Spinal cord (tissue), 10 donors: ENCODE data around the gene LIPG. TPM values are rescaled to one million over a fixed set of nuclear protein-coding genes. Genes with fewer than 3 reads are reported as not detected.

ENCODE experiments used
- DNase-seq, 6 donors: peaks; one replicate each; pipeline versions ENCODE4 v3.0.0 to v3.0.0-alpha.2; 2013 to 2015; ENCODE audit warnings: low spot score in 6 of 6, low read depth in 4 of 6
- H3K27ac ChIP-seq: one replicate; pipeline ENCODE4 v1.5.1; 2013; ENCODE audit warnings: low read depth, low read length, control low read depth
- H3K27me3 ChIP-seq: one replicate; pipeline ENCODE4 v1.6.1; 2013; ENCODE audit warnings: low read length; ENCODE audit not compliant: control insufficient read depth, insufficient read depth
- H3K36me3 ChIP-seq: one replicate; pipeline ENCODE4 v1.6.1; 2013; ENCODE audit warnings: low read length; ENCODE audit not compliant: control insufficient read depth, insufficient read depth
- H3K4me1 ChIP-seq: one replicate; pipeline ENCODE4 v1.6.1; 2013; ENCODE audit warnings: low read length; ENCODE audit not compliant: control insufficient read depth, insufficient read depth
- H3K4me3 ChIP-seq: one replicate; pipeline ENCODE4 v1.5.1; 2013; ENCODE audit warnings: low read depth, low read length, control low read depth
- H3K9me3 ChIP-seq: one replicate; pipeline ENCODE4 v1.6.1; 2013; ENCODE audit warnings: low read length; ENCODE audit not compliant: control insufficient read depth, insufficient read depth
- WGBS: methylation state at CpG from one replicate; pipeline ENCODE4 v1.1.5; 2013; ENCODE audit warnings: missing lambda C conversion rate; ENCODE audit not compliant: insufficient coverage; 5-methylcytosine and 5-hydroxymethylcytosine counted together
- polyA plus RNA-seq, 2 donors: library from polyadenylated mRNA; unstranded; fragments of 120-200 nt; gene quantifications; one replicate each; pipeline ENCODE4 v1.2.1, GENCODE V29; 2013; ENCODE audit not compliant: insufficient read length in 2 of 2
- total RNA-seq, 2 donors: library from RNA; depleted of rRNA in 1 of 2; stranded (reverse); fragments of 120-200 nt in 1 of 2; fragments of >200 nt in 1 of 2; gene quantifications; one replicate each; pipeline versions ENCODE4 v1.2.3 to v1.2.4, GENCODE V29; 2013 to 2014
- donor health status: healthy.

Gene LIPG
- total and polyA plus RNA-seq, 4 donors: 3.6 to 11.4 (median 5.9) TPM

DNA sequence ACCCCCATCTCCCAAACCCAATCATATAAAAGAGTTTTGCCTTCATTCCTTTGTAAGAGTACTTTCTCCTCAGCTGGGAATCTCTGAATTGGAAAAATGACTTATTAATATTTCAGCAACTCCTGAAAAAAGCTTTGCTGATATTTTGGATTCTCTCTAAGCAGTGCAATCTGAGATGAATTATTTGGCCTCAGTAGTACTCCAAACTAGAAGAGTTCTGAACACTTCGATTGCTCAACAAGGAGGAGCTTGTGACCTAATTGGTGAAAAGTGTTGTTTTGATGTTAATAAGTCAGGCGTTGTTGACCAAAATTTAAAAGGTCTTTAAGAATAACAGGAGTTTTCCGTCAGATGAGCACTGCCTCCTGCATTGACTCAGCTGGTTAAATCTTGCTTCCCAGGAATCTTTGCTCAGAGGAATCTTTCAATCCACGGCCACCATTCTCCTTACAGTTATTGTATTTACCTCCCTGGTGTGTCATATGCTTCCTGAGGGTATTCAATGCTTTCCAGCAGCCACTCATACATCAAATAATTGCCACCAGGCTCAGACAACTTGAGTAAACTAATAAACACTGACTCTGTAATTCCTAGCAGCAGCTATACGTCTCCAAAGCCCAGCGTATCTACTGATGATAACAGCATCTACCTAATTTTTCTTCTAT lies 24.5 kb upstream of the LIPG start:
- Histone ChIP-seq H3K9me3 (peaks cover 1% of the 10 kb centered on the region), H3K27me3 (peaks cover 3% of the 10 kb centered on the region), H3K27ac (no peak overlapping the region), H3K36me3 (no peaks in the 10 kb centered on the region), H3K4me1 (no peaks in the 10 kb centered on the region), H3K4me3 (no peak overlapping the region)
- WGBS: 51% methylated on average over 6 of the region's 6 CpGs
- DNase-seq: peak in 1 of 6 donors; percentile 59

- H3K36me3 ChIP-seq: no peaks in the 10 kb centered on the region
- H3K27ac ChIP-seq: no peak overlapping the region
- 100% methylated on average over 3 of the region's 5 CpGs for WGBS
- no peaks in the 10 kb centered on the region for H3K9me3 ChIP-seq
- DNase-seq: no peak
- H3K27me3 ChIP-seq: peaks cover 3% of the 10 kb centered on the region
- H3K4me1 ChIP-seq: no peaks in the 10 kb centered on the region
- H3K4me3 ChIP-seq: no peak overlapping the region
Measured at GRCh38 chr18:49544362-49544761, 17.5 kb upstream of the LIPG start.

DNA sequence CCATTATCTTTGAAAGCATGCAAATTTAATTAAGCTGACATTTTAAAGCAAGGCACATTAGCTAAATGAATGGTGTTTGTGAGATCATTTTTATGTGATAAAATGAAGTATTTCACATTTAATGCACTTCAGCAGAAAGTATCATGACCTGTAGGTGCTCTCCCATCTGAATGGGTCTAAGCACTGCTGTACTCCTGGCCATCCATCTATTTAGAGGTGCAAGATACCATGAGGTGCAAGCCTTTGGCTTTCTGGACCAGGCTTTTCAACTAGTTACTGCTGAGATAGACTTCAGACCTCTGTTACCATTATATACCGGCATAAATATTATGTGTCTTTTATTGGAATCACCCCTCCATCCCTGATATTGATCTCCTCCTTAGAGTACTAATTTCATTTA lies 15.6 kb upstream of the LIPG start:
- Histone ChIP-seq H3K4me3 (no peak overlapping the region), H3K4me1 (no peaks in the 10 kb centered on the region), H3K27ac (no peak overlapping the region), H3K36me3 (no peaks in the 10 kb centered on the region), H3K9me3 (no peaks in the 10 kb centered on the region), H3K27me3 (no peaks in the 10 kb centered on the region)
- DNase-seq: no peak
- no CpG with 5 or more reads among the region's 1 CpG for WGBS

DNA sequence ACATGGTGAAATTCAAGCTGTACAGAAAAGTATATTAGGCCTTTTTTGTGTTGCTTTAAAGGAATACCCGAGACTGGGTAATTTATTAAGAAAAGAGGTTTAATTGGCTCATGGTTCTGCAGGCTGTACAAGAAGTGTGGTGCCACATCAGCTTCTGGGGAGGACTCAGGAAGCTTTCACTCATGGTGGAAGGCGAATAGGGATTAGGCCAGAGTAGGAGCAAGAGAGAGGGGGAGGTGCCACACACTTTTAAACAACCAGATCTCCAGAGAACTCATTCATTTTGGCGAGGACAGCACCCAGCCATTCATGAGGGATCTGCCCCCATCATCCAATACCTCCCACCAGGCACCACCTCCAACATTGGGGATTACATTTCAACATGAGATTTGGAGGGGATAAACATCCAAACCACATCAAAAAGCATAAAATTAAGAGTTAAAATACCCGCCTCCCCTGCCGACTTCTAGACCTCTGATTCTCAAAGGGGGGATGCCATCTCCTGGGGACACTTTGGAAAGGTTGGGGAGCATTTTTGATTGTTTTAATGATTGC lies 15.1 kb upstream of the LIPG start:
- H3K36me3 ChIP-seq: no peaks in the 10 kb centered on the region
- no peaks in the 10 kb centered on the region for H3K4me1 ChIP-seq
- no peaks in the 10 kb centered on the region for H3K9me3 ChIP-seq
- DNase-seq: no peak
- WGBS: no CpG with 5 or more reads among the region's 5 CpGs
- no peak overlapping the region for H3K27ac ChIP-seq
- H3K27me3 ChIP-seq: no peaks in the 10 kb centered on the region
- H3K4me3 ChIP-seq: no peak overlapping the region

GRCh38 chr18:49547701-49548100 lies 14.2 kb upstream of the LIPG start:
- no peaks in the 10 kb centered on the region for H3K27me3 ChIP-seq
- H3K4me1 ChIP-seq: no peaks in the 10 kb centered on the region
- H3K9me3 ChIP-seq: no peaks in the 10 kb centered on the region
- H3K27ac ChIP-seq: no peak overlapping the region
- no peaks in the 10 kb centered on the region for H3K36me3 ChIP-seq
- WGBS: no CpG with 5 or more reads among the region's 1 CpG
- H3K4me3 ChIP-seq: no peak overlapping the region
- no peak for DNase-seq

DNA sequence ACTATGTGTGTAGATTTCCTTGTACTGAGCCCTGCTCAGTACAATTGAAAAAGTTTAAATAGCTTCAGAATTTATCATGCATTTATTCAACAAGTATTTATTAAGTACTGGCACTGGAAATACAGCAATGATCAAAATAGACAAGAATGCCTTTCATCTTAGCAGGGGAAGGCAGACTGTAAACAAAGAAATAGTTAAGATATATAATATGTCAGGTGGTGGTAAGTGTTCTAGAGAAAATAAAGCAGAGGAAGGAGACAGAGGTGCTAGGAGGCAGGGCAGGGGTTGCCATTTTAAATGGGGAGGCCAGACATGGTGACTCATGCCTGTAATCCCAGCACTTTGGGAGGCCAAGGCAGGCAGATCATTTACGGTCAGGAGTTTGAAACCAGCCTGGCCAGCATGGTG lies 13.6 kb upstream of the LIPG start:
- Histone ChIP-seq H3K27ac (no peak overlapping the region), H3K27me3 (no peaks in the 10 kb centered on the region), H3K4me3 (no peak overlapping the region), H3K36me3 (no peaks in the 10 kb centered on the region), H3K9me3 (no peaks in the 10 kb centered on the region), H3K4me1 (no peaks in the 10 kb centered on the region)
- 100% methylated on average over 1 of the region's 1 CpG for WGBS
- DNase-seq: no peak

GRCh38 chr18:49550621-49551339 lies 11.1 kb upstream of the LIPG start:
- no peaks in the 10 kb centered on the region for H3K36me3 ChIP-seq
- no peak overlapping the region for H3K4me3 ChIP-seq
- no peak overlapping the region for H3K27ac ChIP-seq
- no peaks in the 10 kb centered on the region for H3K4me1 ChIP-seq
- WGBS: 88% methylated on average over 2 of the region's 6 CpGs
- no peaks in the 10 kb centered on the region for H3K27me3 ChIP-seq
- H3K9me3 ChIP-seq: no peaks in the 10 kb centered on the region
- no peak for DNase-seq

- H3K27me3 ChIP-seq: no peaks in the 10 kb centered on the region
- 75% methylated on average over 4 of the region's 4 CpGs for WGBS
- no peak for DNase-seq
- no peaks in the 10 kb centered on the region for H3K4me1 ChIP-seq
- H3K4me3 ChIP-seq: no peak overlapping the region
- H3K27ac ChIP-seq: no peak overlapping the region
- H3K9me3 ChIP-seq: no peaks in the 10 kb centered on the region
- no peaks in the 10 kb centered on the region for H3K36me3 ChIP-seq
Measured at GRCh38 chr18:49553003-49553402, 8.9 kb upstream of the LIPG start.

DNA sequence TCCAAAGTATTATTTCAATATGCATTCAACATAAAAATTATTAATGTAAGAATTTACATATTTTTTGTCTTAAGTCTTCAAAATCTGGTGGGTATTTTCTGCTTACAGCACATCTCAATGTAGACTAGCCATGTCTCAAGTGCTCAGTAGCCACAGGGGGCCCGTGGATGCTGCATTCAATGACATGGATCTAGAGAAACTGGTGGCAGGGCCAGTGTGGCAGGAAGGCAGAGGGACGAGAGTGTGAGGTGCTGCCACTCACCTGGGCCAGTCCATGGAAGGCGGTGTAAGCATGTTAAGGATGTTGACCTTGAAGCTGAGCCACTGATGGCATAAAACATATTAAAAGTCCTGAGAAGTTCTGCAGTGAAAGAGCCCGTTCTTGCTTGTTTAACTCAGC lies 6.2 kb upstream of the LIPG start:
- Histone ChIP-seq H3K9me3 (no peaks in the 10 kb centered on the region), H3K4me1 (peaks cover 3% of the 10 kb centered on the region), H3K36me3 (no peaks in the 10 kb centered on the region), H3K4me3 (no peak overlapping the region), H3K27ac (no peak overlapping the region), H3K27me3 (peaks cover 8% of the 10 kb centered on the region)
- DNase-seq: no peak
- 95% methylated on average over 4 of the region's 4 CpGs for WGBS

DNA sequence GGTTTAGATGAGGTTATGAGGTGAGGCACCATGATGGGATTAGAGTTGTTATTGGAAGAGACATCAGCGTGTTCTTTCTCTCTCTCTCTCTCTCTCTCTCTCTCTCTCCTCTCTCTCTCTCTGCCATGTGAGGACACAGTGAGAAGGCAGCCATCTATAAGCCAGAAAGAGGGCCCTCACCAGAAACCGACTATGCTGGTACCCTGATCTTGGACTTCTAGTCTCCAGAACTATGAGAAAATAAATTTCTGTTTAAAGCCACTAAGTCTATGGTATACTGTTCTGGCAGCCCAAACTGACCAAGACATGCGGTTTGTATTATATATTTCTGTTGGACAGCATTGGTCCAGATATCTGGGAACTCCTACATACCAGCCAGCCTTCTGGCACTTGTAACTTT lies 3.5 kb upstream of the LIPG start:
- WGBS: no CpG with 5 or more reads among the region's 3 CpGs
- H3K4me1 ChIP-seq: peaks cover 25% of the 10 kb centered on the region

More for the DNA sequence above, 3.5 kb upstream of the LIPG start:
- H3K27me3 ChIP-seq: peaks cover 35% of the 10 kb centered on the region
- no peak for DNase-seq
- no peaks in the 10 kb centered on the region for H3K9me3 ChIP-seq
- H3K27ac ChIP-seq: no peak overlapping the region
- H3K4me3 ChIP-seq: no peak overlapping the region
- no peaks in the 10 kb centered on the region for H3K36me3 ChIP-seq
